GM12878 (cell line): ENCODE measurements around the gene RAB10. TPM values are rescaled to one million over a fixed set of nuclear protein-coding genes. Genes with fewer than 3 reads are reported as not detected.

Experiments
- ATF2 ChIP-seq: IDR thresholded peaks from 2 replicates; pipeline ENCODE4 v1.6.1; 2012; ENCODE audit warnings: low read length, inconsistent platforms
- BCL3 ChIP-seq: IDR thresholded peaks from 2 replicates; pipeline ENCODE4 v1.6.1; 2011; ENCODE audit warnings: borderline replicate concordance, low read depth, mild to moderate bottlenecking, moderate library complexity, low read length; ENCODE audit not compliant: insufficient read depth, poor library complexity, severe bottlenecking
- CHD2 ChIP-seq: IDR thresholded peaks from 2 replicates; pipeline ENCODE4 v1.6.1; 2011; ENCODE audit warnings: low read depth, low read length, improper control_type of control experiment, borderline replicate concordance
- CTCF ChIP-seq, 3 experiments: IDR thresholded peaks in 2 of 3; conservative IDR thresholded peaks in 1 of 3; 2 replicates each; pipeline ENCODE4 v1.5.1; 2011; ENCODE audit warnings: low read depth in 3 of 3, low read length in 3 of 3, mild to moderate bottlenecking in 3 of 3, control low read depth in 2 of 3, moderate library complexity in 2 of 3, inconsistent platforms in 1 of 3, mixed read lengths in 1 of 3; ENCODE audit not compliant: control insufficient read depth in 2 of 3, insufficient read depth in 1 of 3; ENCODE audit errors: extremely low read depth in 1 of 3
- EZH2 ChIP-seq: IDR thresholded peaks from 2 replicates; pipeline ENCODE4 v1.6.1; 2012; ENCODE audit warnings: low read depth, mild to moderate bottlenecking, control low read depth, inconsistent platforms, low read length, borderline replicate concordance; ENCODE audit not compliant: control insufficient read depth
- MEF2A ChIP-seq: IDR thresholded peaks from 2 replicates; pipeline ENCODE4 v1.6.1; 2011; ENCODE audit warnings: low read depth, mild to moderate bottlenecking, low read length, moderate library complexity; ENCODE audit not compliant: insufficient read depth
- polyA plus RNA-seq, 11 experiments: library from polyadenylated mRNA; depleted of rRNA in 4 of 11; unstranded in 6 of 11; stranded (reverse) in 5 of 11; fragments of >200 nt; fragmentation: Nextera tagmentation in 4 of 11; fragmentation: Illumina TruSeq in 1 of 11; extraction: Ambion mirVana in 4 of 11; extraction: Trizol in 1 of 11; gene quantifications; 1 replicate in 1 of 11; 2 replicates in 10 of 11; pipeline versions ENCODE4 v1.2.1 to v1.2.3, GENCODE V29; 2011 to 2016; ENCODE audit warnings: inconsistent platforms in 2 of 11, missing spikeins in 2 of 11, low read depth in 1 of 11
- total RNA-seq, 4 experiments: library from RNA; depleted of rRNA in 3 of 4; stranded (reverse); fragments of >200 nt in 3 of 4; fragmentation: Illumina TruSeq in 1 of 4; extraction: Trizol in 1 of 4; gene quantifications; 2 replicates each; pipeline versions ENCODE4 v1.2.1 to v1.2.3, GENCODE V29; 2013 to 2021
- TF ChIP-seq, protein P1 (sequence below): fragments of 450-650 bp; IDR thresholded peaks from 2 replicates; pipeline ENCODE4 v1.6.1; 2018; ENCODE audit warnings: mild to moderate bottlenecking, low read depth, moderate library complexity; ENCODE audit not compliant: partially characterized antibody

RAB10 gene
- total and polyA plus RNA-seq, 10 of the 15 experiments (the other 5 are each of a cell fraction or from before 2014, with no cell fraction given), result 13.3 to 109 (median 82.0) TPM

- TF ChIP-seq CTCF (IDR thresholded peaks at IDR 0.05 in 2 of 3, conservative IDR thresholded peaks at IDR 0.05 in 1 of 3; ENCODE audit: control insufficient read depth in 2 of 3, extremely low read depth in 1 of 3, insufficient read depth in 1 of 3, low read depth in 3 of 3, low read length in 3 of 3) (no peak), ATF2 (no peak), EZH2 (no peak), CHD2 (no peak), BCL3 (no peak), MEF2A (no peak)
- TF ChIP-seq, protein P1, sequence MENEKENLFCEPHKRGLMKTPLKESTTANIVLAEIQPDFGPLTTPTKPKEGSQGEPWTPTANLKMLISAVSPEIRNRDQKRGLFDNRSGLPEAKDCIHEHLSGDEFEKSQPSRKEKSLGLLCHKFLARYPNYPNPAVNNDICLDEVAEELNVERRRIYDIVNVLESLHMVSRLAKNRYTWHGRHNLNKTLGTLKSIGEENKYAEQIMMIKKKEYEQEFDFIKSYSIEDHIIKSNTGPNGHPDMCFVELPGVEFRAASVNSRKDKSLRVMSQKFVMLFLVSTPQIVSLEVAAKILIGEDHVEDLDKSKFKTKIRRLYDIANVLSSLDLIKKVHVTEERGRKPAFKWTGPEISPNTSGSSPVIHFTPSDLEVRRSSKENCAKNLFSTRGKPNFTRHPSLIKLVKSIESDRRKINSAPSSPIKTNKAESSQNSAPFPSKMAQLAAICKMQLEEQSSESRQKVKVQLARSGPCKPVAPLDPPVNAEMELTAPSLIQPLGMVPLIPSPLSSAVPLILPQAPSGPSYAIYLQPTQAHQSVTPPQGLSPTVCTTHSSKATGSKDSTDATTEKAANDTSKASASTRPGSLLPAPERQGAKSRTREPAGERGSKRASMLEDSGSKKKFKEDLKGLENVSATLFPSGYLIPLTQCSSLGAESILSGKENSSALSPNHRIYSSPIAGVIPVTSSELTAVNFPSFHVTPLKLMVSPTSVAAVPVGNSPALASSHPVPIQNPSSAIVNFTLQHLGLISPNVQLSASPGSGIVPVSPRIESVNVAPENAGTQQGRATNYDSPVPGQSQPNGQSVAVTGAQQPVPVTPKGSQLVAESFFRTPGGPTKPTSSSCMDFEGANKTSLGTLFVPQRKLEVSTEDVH, result no peak
These were observed 107.4 kb downstream of the RAB10 start (continued) for GRCh38 chr2:26141145-26141769.
